Trophoblast cell (in vitro differentiated cells and primary cell): Measurements from ENCODE around the gene GAS2L1.

Source experiments
- DNase-seq, 2 donors: peaks; one replicate each; pipeline ENCODE4 v3.0.0-alpha.2; 2016
- H2AFZ ChIP-seq: 2 replicates; pipeline ENCODE4 v1.6.1; 2013; ENCODE audit warnings: low read length, moderate library complexity, mild to moderate bottlenecking; ENCODE audit not compliant: insufficient read depth, poor library complexity
- H2AK5ac ChIP-seq: 2 replicates; pipeline ENCODE4 v1.6.1; 2013; ENCODE audit warnings: mild to moderate bottlenecking, low read length
- H2BK120ac ChIP-seq: 2 replicates; pipeline ENCODE4 v1.6.1; 2013; ENCODE audit warnings: low read length, mild to moderate bottlenecking, moderate library complexity; ENCODE audit not compliant: insufficient read depth, poor library complexity
- H2BK12ac ChIP-seq: 2 replicates; pipeline ENCODE4 v1.6.1; 2013; ENCODE audit warnings: mild to moderate bottlenecking, low read length, moderate library complexity
- H2BK5ac ChIP-seq: 2 replicates; pipeline ENCODE4 v1.6.1; 2013; ENCODE audit warnings: low read length, low read depth, moderate library complexity, mild to moderate bottlenecking; ENCODE audit not compliant: poor library complexity
- H3K14ac ChIP-seq: 2 replicates; pipeline ENCODE4 v1.6.1; 2013; ENCODE audit warnings: mild to moderate bottlenecking, low read length
- H3K18ac ChIP-seq: 2 replicates; pipeline ENCODE4 v1.6.1; 2013; ENCODE audit warnings: mild to moderate bottlenecking, low read length
- H3K23ac ChIP-seq: 2 replicates; pipeline ENCODE4 v1.6.1; 2013; ENCODE audit warnings: low read length
- H3K27ac ChIP-seq: 2 replicates; pipeline ENCODE4 v1.5.1; 2013; ENCODE audit warnings: low read depth, mild to moderate bottlenecking, inconsistent platforms, low read length, moderate library complexity
- H3K27me3 ChIP-seq: 2 replicates; pipeline ENCODE4 v1.6.1; 2013; ENCODE audit warnings: inconsistent platforms, mild to moderate bottlenecking, low read length, moderate library complexity; ENCODE audit not compliant: insufficient read depth
- H3K36me3 ChIP-seq, 2 experiments: 1 replicate in 1 of 2; 2 replicates in 1 of 2; pipeline ENCODE4 v1.6.1; 2013; ENCODE audit warnings: low read length in 2 of 2, mild to moderate bottlenecking in 2 of 2, moderate library complexity in 1 of 2; ENCODE audit not compliant: insufficient read depth in 2 of 2, control insufficient read depth in 1 of 2
- H3K4ac ChIP-seq: 2 replicates; pipeline ENCODE4 v1.6.1; 2013; ENCODE audit warnings: low read depth, mild to moderate bottlenecking, low read length, moderate library complexity
- H3K4me1 ChIP-seq, 2 experiments: 1 replicate in 1 of 2; 2 replicates in 1 of 2; pipeline ENCODE4 v1.6.1; 2013; ENCODE audit warnings: low read length in 2 of 2, mild to moderate bottlenecking in 2 of 2, moderate library complexity in 1 of 2; ENCODE audit not compliant: insufficient read depth in 2 of 2, control insufficient read depth in 1 of 2
- H3K4me2 ChIP-seq: 2 replicates; pipeline ENCODE4 v1.6.1; 2013; ENCODE audit warnings: inconsistent platforms, mild to moderate bottlenecking, low read length, moderate library complexity
- H3K4me3 ChIP-seq: 2 replicates; pipeline ENCODE4 v1.5.1; 2013; ENCODE audit warnings: mild to moderate bottlenecking, low read depth, low read length, inconsistent platforms
- H3K79me1 ChIP-seq: one replicate; pipeline ENCODE4 v1.6.1; 2013; ENCODE audit warnings: low read length
- H3K79me2 ChIP-seq: 2 replicates; pipeline ENCODE4 v1.6.1; 2013; ENCODE audit warnings: low read length, mild to moderate bottlenecking; ENCODE audit not compliant: control insufficient read depth, insufficient read depth, poor library complexity
- H3K9ac ChIP-seq: 2 replicates; pipeline ENCODE4 v1.6.1; 2013; ENCODE audit warnings: mild to moderate bottlenecking, low read length
- H3K9me3 ChIP-seq: 2 replicates; pipeline ENCODE4 v1.6.1; 2013; ENCODE audit warnings: low read depth, mild to moderate bottlenecking, control low read depth, inconsistent platforms, low read length; ENCODE audit not compliant: insufficient read depth
- H4K12ac ChIP-seq: 2 replicates; pipeline ENCODE4 v1.6.1; 2013; ENCODE audit warnings: low read depth, mild to moderate bottlenecking, low read length, moderate library complexity
- H4K8ac ChIP-seq: 2 replicates; pipeline ENCODE4 v1.6.1; 2013; ENCODE audit warnings: low read depth, mild to moderate bottlenecking, low read length, moderate library complexity
- H4K91ac ChIP-seq: one replicate; pipeline ENCODE4 v1.6.1; 2013; ENCODE audit warnings: low read depth, mild to moderate bottlenecking, low read length, moderate library complexity
- WGBS: extraction: QIAGEN DNeasy Blood & Tissue Kit; methylation state at CpG from one replicate; pipeline ENCODE4 v1.1.7; 2013; ENCODE audit warnings: missing lambda C conversion rate; ENCODE audit not compliant: insufficient read length, insufficient coverage; ENCODE audit errors: extremely low coverage; 5-methylcytosine and 5-hydroxymethylcytosine counted together

Gene GAS2L1

DNA sequence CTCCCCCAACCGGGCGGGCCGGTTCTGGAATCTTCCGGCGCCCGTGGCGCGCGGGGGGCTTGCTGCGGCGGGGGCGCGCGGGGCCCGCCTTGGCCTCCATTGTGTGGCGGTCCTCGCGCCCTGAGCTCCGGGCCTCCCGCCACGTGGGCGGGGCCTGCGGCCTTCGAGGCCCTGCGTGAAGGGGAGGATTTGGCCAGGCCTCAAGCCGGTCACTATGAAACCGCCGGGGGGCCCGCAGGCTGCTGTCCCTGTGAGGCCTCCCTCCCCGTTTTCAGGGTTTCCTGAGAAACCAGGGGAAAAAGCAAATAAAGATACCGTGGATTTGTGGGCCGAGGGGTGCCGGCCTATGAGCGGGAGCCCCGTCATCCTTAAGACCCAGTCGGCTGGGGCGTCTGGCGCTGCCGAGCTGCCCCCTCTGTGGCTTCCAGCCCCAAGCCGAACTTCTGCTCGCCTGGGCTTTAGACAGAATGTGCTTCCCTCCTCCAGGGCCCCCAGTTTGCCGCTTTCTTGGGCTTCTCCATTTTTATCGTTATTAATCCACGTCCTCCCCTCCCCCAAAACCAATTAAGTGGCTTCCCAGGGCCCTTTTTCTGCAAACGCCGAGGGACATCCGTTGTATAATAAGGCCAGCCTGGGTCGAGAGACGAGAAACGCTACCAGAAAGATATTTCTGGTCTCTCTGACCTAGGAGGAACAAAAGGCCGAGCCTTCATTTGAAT, 37.8 kb upstream of the GAS2L1 start:
- no peaks in the 10 kb centered on the region for H3K9me3 ChIP-seq
- peaks cover 18 to 24% of the 10 kb centered on the region in 2 experiments for H3K36me3 ChIP-seq
- H3K4me2 ChIP-seq: peak overlapping the region; percentile 97
- H3K4me3 ChIP-seq: peak overlapping the region; percentile 90
- no peak overlapping the region for H2BK12ac ChIP-seq
- H4K12ac ChIP-seq: peak overlapping the region; percentile 100
- peak overlapping the region; percentile 100 for H3K4ac ChIP-seq
- peak overlapping the region; percentile 100 for H2BK5ac ChIP-seq
- no peaks in the 10 kb centered on the region for H3K27me3 ChIP-seq
- H2AFZ ChIP-seq: peak overlapping the region; percentile 78
- peak overlapping the region; percentile 98 for H3K14ac ChIP-seq
- peak overlapping the region; percentile 99 for H4K8ac ChIP-seq
- peak overlapping the region; percentile 90 for H2AK5ac ChIP-seq
- peak overlapping the region; percentile 99 for H3K18ac ChIP-seq
- H3K23ac ChIP-seq: no peak overlapping the region
- peak overlapping the region; percentile 99 for H4K91ac ChIP-seq
- WGBS: no CpG with 5 or more reads among the region's 51 CpGs
- DNase-seq: peak; percentile 37 to 64
- peak overlapping the region; percentile 97 for H3K27ac ChIP-seq
- peaks cover 22% of the 10 kb centered on the region for H3K79me1 ChIP-seq
- peaks cover 9 to 15% of the 10 kb centered on the region in 2 experiments for H3K4me1 ChIP-seq
- H2BK120ac ChIP-seq: peak overlapping the region; percentile 98
- H3K79me2 ChIP-seq: peaks cover 37% of the 10 kb centered on the region
- peak overlapping the region; percentile 94 for H3K9ac ChIP-seq

DNA sequence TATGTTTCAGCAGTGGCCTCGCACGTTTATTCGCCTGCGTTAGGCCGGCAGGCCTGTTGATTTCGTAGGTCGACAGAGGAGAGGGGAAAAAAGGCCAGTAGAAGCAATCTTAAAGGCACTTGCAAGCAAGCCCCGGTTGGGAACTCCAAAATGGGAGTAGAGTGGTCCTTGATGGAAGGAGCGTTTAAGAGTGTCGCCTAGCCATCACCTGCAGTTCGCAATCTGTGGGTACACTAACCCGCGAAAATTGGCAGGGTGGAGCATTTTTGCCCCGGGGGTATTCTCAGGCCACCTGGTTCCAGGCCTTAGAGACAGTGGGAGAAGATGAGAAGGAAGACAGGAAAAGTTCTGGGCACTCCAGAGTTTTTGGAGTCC, 37.2 kb upstream of the GAS2L1 start:
- peaks cover 9 to 15% of the 10 kb centered on the region in 2 experiments for H3K4me1 ChIP-seq
- no peak overlapping the region for H3K18ac ChIP-seq
- no peak for DNase-seq
- H4K12ac ChIP-seq: no peak overlapping the region
- peak overlapping the region; percentile 100 for H3K4ac ChIP-seq
- peak overlapping the region; percentile 99 for H4K91ac ChIP-seq
- no CpG with 5 or more reads among the region's 14 CpGs for WGBS
- peaks cover 37% of the 10 kb centered on the region for H3K79me2 ChIP-seq
- peak overlapping the region; percentile 100 for H2BK5ac ChIP-seq
- no peaks in the 10 kb centered on the region for H3K9me3 ChIP-seq
- H2AFZ ChIP-seq: no peak overlapping the region
- H3K4me3 ChIP-seq: peak overlapping the region; percentile 90
- H3K36me3 ChIP-seq: peaks cover 14 to 22% of the 10 kb centered on the region in 2 experiments
- no peak overlapping the region for H2AK5ac ChIP-seq
- peak overlapping the region; percentile 99 for H4K8ac ChIP-seq
- H3K23ac ChIP-seq: no peak overlapping the region
- peak overlapping the region; percentile 98 for H3K14ac ChIP-seq
- H2BK120ac ChIP-seq: peak overlapping the region; percentile 98
- no peaks in the 10 kb centered on the region for H3K27me3 ChIP-seq
- peaks cover 22% of the 10 kb centered on the region for H3K79me1 ChIP-seq
- H3K4me2 ChIP-seq: peak overlapping the region; percentile 97
- no peak overlapping the region for H2BK12ac ChIP-seq
- H3K27ac ChIP-seq: peak overlapping the region; percentile 97
- H3K9ac ChIP-seq: peak overlapping the region; percentile 94

DNA sequence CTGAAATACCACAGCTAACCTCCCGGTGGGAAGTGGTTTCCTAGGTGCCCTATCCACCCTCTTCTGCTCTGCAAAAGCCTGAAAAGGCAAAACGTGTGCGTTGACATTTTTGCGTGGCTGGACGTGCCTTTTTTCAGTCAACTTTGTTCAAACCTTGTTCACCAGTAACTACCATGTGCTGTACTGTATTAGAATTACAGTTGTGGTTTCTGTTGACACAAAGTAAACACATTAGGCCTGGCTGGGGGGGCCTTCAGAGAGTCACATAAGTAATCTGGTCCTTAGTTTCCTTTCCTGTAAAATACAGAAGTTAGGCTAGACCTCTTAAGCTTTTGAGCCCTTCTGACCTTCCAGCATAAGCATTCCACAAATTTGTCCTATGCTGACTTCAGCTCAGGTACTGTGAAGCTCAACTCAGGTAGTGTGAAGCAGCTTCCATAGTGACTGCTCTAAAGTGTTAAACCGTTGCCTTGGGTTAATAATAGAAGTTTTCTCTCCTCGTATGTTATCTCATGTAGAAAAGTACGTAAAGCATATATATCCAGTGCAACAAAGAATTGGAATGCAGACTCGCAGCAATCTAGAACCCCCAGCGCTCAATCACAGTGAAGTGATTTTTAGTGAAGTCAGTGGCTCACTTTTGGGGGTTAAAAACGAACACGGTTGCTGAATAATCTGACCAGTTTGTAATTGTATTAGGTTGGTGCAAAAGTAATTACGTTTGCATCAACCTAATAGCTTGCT, 36.5 kb upstream of the GAS2L1 start:
- peaks cover 13 to 19% of the 10 kb centered on the region in 2 experiments for H3K36me3 ChIP-seq
- no peak overlapping the region for H3K14ac ChIP-seq
- H2BK12ac ChIP-seq: no peak overlapping the region
- H3K9me3 ChIP-seq: no peaks in the 10 kb centered on the region
- no peak overlapping the region for H3K27ac ChIP-seq
- H3K4me2 ChIP-seq: peak overlapping the region; percentile 97
- no peak overlapping the region for H2BK120ac ChIP-seq
- no peak overlapping the region for H4K8ac ChIP-seq
- no peak overlapping the region for H3K23ac ChIP-seq
- peaks cover 9 to 15% of the 10 kb centered on the region in 2 experiments for H3K4me1 ChIP-seq
- H4K12ac ChIP-seq: no peak overlapping the region
- peaks cover 37% of the 10 kb centered on the region for H3K79me2 ChIP-seq
- H3K18ac ChIP-seq: no peak overlapping the region
- no peak overlapping the region for H2AFZ ChIP-seq
- no peak overlapping the region for H2AK5ac ChIP-seq
- H2BK5ac ChIP-seq: no peak overlapping the region
- no CpG with 5 or more reads among the region's 13 CpGs for WGBS
- H3K79me1 ChIP-seq: peaks cover 22% of the 10 kb centered on the region
- peak overlapping the region; percentile 90 for H3K4me3 ChIP-seq
- H3K4ac ChIP-seq: peak overlapping the region; percentile 100
- DNase-seq: peak in 1 of 2 donors; percentile 24
- no peak overlapping the region for H4K91ac ChIP-seq
- no peaks in the 10 kb centered on the region for H3K27me3 ChIP-seq
- H3K9ac ChIP-seq: peak overlapping the region; percentile 94

DNA sequence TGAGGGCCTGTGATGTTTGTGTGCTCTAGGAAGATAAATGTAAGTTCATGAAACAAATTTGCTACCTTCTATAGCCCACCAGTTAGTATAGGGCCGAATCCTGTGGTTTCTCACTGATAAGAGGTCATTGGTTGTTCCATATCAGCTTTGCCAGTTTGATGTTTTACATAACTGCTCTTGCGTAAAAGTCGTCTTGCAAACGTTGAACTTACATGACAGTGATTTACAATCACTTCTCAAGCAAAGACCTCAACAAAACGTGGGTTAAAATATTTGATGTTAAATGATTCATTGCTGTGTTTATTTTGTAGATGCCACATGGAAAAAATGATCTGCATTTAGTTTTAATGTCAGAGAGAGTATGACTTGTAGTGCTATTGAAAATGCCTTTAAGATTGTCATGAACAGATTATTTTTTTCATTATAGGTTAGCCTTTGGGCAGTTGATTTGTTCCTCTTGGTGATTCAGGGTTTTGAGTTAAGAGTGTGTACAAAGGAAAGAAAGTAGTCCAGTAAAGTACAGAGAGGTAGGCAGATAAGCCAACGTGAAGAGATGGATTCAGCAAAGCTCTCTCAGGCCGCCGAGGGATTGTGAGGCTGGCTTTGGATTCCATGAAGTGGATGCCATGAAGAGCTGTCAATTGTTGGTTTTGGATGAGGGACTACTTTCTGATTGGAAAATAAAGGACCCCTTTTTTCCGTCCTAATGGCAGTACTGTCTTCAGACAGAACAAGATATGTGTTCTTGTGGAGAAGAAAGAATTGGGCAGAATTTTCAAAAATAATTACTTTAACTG, 35.8 kb upstream of the GAS2L1 start:
- Histone ChIP-seq H3K79me1 (peaks cover 22% of the 10 kb centered on the region), H3K14ac (no peak overlapping the region), H3K9ac (no peak overlapping the region), H2BK12ac (no peak overlapping the region), H2BK5ac (no peak overlapping the region), H3K4me2 (peak overlapping the region; percentile 97), H3K27ac (no peak overlapping the region), H3K4me3 (no peak overlapping the region), H3K9me3 (no peaks in the 10 kb centered on the region), H4K12ac (no peak overlapping the region), H2BK120ac (no peak overlapping the region), H3K36me3 (peaks cover 6 to 16% of the 10 kb centered on the region in 2 experiments), H4K91ac (no peak overlapping the region), H3K4ac (peak overlapping the region; percentile 100), H3K4me1 (peaks cover 9 to 15% of the 10 kb centered on the region in 2 experiments), H3K27me3 (no peaks in the 10 kb centered on the region), H4K8ac (no peak overlapping the region), H2AFZ (no peak overlapping the region), H2AK5ac (no peak overlapping the region), H3K23ac (no peak overlapping the region), H3K18ac (no peak overlapping the region), H3K79me2 (peaks cover 37% of the 10 kb centered on the region)
- no CpG with 5 or more reads among the region's 9 CpGs for WGBS
- peak in 1 of 2 donors; percentile 29 for DNase-seq
